CD14-positive monocyte (primary cell): ENCODE data around the gene TEAD1. TPM values are rescaled to one million over a fixed set of nuclear protein-coding genes. Genes with fewer than 3 reads are reported as not detected.

Source experiments
- DNase-seq, 3 donors: peaks; one replicate each; pipeline ENCODE4 v3.0.0-alpha.2; 2011 to 2022
- H2AFZ ChIP-seq: 2 replicates; pipeline ENCODE4 v1.6.0; 2012; ENCODE audit warnings: mild to moderate bottlenecking, low read depth, low read length, inconsistent platforms; ENCODE audit not compliant: insufficient read depth, poor library complexity, severe bottlenecking
- H3K27ac ChIP-seq, 2 donors: 1 replicate in 1 of 2; 2 replicates in 1 of 2; pipeline ENCODE4 v1.5.1; 2012 to 2013; ENCODE audit warnings: low read length in 2 of 2, control low read depth in 1 of 2, inconsistent platforms in 1 of 2, low read depth in 1 of 2, mild to moderate bottlenecking in 1 of 2
- H3K27me3 ChIP-seq, 2 donors: one replicate each; pipeline versions ENCODE4 v1.6.0 to v1.6.1; 2011 to 2013; ENCODE audit warnings: low read length in 2 of 2; ENCODE audit not compliant: control insufficient read depth in 2 of 2, insufficient read depth in 2 of 2
- H3K36me3 ChIP-seq, 2 donors: replicated peaks in 1 of 2; 1 replicate in 1 of 2; 2 replicates in 1 of 2; pipeline versions ENCODE4 v1.5.1 to v1.6.1; 2012 to 2013; ENCODE audit warnings: low read length in 2 of 2, control low read depth in 1 of 2, inconsistent platforms in 1 of 2, mild to moderate bottlenecking in 1 of 2; ENCODE audit not compliant: insufficient read depth in 2 of 2, control insufficient read depth in 1 of 2
- H3K4me1 ChIP-seq, 2 donors: 1 replicate in 1 of 2; 2 replicates in 1 of 2; pipeline versions ENCODE4 v1.5.1 to v1.6.1; 2012 to 2013; ENCODE audit warnings: low read length in 2 of 2, control low read depth in 1 of 2, inconsistent platforms in 1 of 2, mild to moderate bottlenecking in 1 of 2, moderate library complexity in 1 of 2; ENCODE audit not compliant: insufficient read depth in 2 of 2, control insufficient read depth in 1 of 2
- H3K4me2 ChIP-seq: replicated peaks from 2 replicates; pipeline ENCODE3; 2012; ENCODE audit warnings: low read length, moderate library complexity, mild to moderate bottlenecking; ENCODE audit not compliant: poor library complexity, severe bottlenecking; ENCODE audit errors: extremely low read depth
- H3K4me3 ChIP-seq, 3 experiments: fragments of 200-600 bp in 1 of 3; sonication (generic) in 1 of 3; replicated peaks in 1 of 3; 1 replicate in 2 of 3; 2 replicates in 1 of 3; pipeline ENCODE4 v1.5.1; 2011 to 2013; ENCODE audit warnings: low read length in 3 of 3, mild to moderate bottlenecking in 3 of 3, control low read depth in 2 of 3, low read depth in 2 of 3, inconsistent platforms in 1 of 3, moderate library complexity in 1 of 3
- H3K79me2 ChIP-seq: 2 replicates; pipeline ENCODE4 v1.6.0; 2012; ENCODE audit warnings: mild to moderate bottlenecking, control low read depth, inconsistent platforms, low read length, moderate library complexity; ENCODE audit not compliant: insufficient read depth
- H3K9ac ChIP-seq: 2 replicates; pipeline ENCODE4 v1.6.0; 2017; ENCODE audit warnings: low read length, mild to moderate bottlenecking; ENCODE audit not compliant: insufficient read depth, poor library complexity, severe bottlenecking
- H3K9me3 ChIP-seq, 2 donors: replicated peaks in 1 of 2; 1 replicate in 1 of 2; 2 replicates in 1 of 2; pipeline versions ENCODE4 v1.5.1 to v1.6.1; 2012 to 2013; ENCODE audit warnings: low read length in 2 of 2, control low read depth in 1 of 2; ENCODE audit not compliant: control insufficient read depth in 1 of 2, insufficient read depth in 1 of 2
- H4K20me1 ChIP-seq: 2 replicates; pipeline ENCODE4 v1.6.0; 2012; ENCODE audit warnings: mild to moderate bottlenecking, low read length, control low read depth, moderate library complexity; ENCODE audit not compliant: insufficient read depth
- H3K27ac Mint-ChIP-seq, 7 donors: one replicate each; pipeline ENCODE4 v1.8.0; 2020; ENCODE audit warnings: mild to moderate bottlenecking in 7 of 7, mixed read lengths in 7 of 7, moderate library complexity in 6 of 7, inconsistent platforms in 2 of 7
- H3K27me3 Mint-ChIP-seq, 3 donors: one replicate each; pipeline ENCODE4 v1.8.0; 2021 to 2022; ENCODE audit warnings: low read depth in 3 of 3, mild to moderate bottlenecking in 3 of 3, mixed read lengths in 3 of 3, moderate library complexity in 3 of 3, inconsistent platforms in 1 of 3
- H3K36me3 Mint-ChIP-seq, 2 donors: one replicate each; pipeline ENCODE4 v1.8.0; 2020; ENCODE audit warnings: mixed read lengths in 2 of 2, inconsistent platforms in 1 of 2, mild to moderate bottlenecking in 1 of 2
- H3K4me1 Mint-ChIP-seq: one replicate; pipeline ENCODE4 v1.8.0; 2020; ENCODE audit warnings: mild to moderate bottlenecking, mixed read lengths
- H3K4me3 Mint-ChIP-seq, 2 donors: one replicate each; pipeline ENCODE4 v1.8.0; 2020; ENCODE audit warnings: mild to moderate bottlenecking in 2 of 2, mixed read lengths in 2 of 2, moderate library complexity in 1 of 2
- H3K9me3 Mint-ChIP-seq, 7 donors: one replicate each; pipeline ENCODE4 v1.8.0; 2020 to 2022; ENCODE audit warnings: mixed read lengths in 7 of 7, mild to moderate bottlenecking in 6 of 7, moderate library complexity in 6 of 7, inconsistent platforms in 2 of 7
- WGBS: methylation state at CpG from one replicate; pipeline ENCODE4 v1.1.5; 2013; ENCODE audit warnings: missing lambda C conversion rate; ENCODE audit not compliant: insufficient coverage; 5-methylcytosine and 5-hydroxymethylcytosine counted together
- intact Hi-C, 2 donors: fragments of 100-400 bp; cut with micrococcal nuclease; formaldehyde crosslinking; loops; one replicate each; pipeline versions ENCODE4 v1.15.0 to v1.15.1; 2023
- polyA plus RNA-seq, 3 donors: library from polyadenylated mRNA; depleted of rRNA in 1 of 3; unstranded in 2 of 3; stranded (reverse) in 1 of 3; fragments of 300-500 nt in 2 of 3; fragments of >200 nt in 1 of 3; fragmentation: Illumina TruSeq in 2 of 3; gene quantifications; 1 replicate in 2 of 3; 2 replicates in 1 of 3; pipeline ENCODE4 v1.2.3, GENCODE V29; 2012 to 2021
- TF ChIP-seq, protein P1 (sequence below): fragments of 200-600 bp; IDR thresholded peaks from one replicate; pipeline ENCODE4 v1.8.0; 2022; ENCODE audit warnings: antibody characterized with exemption, mild to moderate bottlenecking

TEAD1 gene
- polyA plus RNA-seq, 3 donors = not detected

GRCh38 chr11:12667646-12668045, 6.6 kb upstream of the TEAD1 start:
- Mint-ChIP-seq H3K4me1 (no peaks in the 10 kb centered on the region), H3K4me3 (no peak overlapping the region), H3K36me3 (no peaks in the 10 kb centered on the region), H3K27me3 (peaks cover 13 to 39% (median 23%) of the 10 kb centered on the region in 3 donors), H3K27ac (no peak overlapping the region), H3K9me3 (peaks cover 2 to 11% (median 5%) of the 10 kb centered on the region in 7 donors)
- H3K27ac ChIP-seq = no peak overlapping the region
- no peaks in the 10 kb centered on the region for H4K20me1 ChIP-seq
- no peak overlapping the region for H2AFZ ChIP-seq
- DNase-seq = no peak
- H3K4me1 ChIP-seq = no peaks in the 10 kb centered on the region
- intact Hi-C loops = no loop called here
- TF ChIP-seq, protein P1, sequence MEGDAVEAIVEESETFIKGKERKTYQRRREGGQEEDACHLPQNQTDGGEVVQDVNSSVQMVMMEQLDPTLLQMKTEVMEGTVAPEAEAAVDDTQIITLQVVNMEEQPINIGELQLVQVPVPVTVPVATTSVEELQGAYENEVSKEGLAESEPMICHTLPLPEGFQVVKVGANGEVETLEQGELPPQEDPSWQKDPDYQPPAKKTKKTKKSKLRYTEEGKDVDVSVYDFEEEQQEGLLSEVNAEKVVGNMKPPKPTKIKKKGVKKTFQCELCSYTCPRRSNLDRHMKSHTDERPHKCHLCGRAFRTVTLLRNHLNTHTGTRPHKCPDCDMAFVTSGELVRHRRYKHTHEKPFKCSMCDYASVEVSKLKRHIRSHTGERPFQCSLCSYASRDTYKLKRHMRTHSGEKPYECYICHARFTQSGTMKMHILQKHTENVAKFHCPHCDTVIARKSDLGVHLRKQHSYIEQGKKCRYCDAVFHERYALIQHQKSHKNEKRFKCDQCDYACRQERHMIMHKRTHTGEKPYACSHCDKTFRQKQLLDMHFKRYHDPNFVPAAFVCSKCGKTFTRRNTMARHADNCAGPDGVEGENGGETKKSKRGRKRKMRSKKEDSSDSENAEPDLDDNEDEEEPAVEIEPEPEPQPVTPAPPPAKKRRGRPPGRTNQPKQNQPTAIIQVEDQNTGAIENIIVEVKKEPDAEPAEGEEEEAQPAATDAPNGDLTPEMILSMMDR = no peak
- no CpG with 5 or more reads among the region's 1 CpG for WGBS
- no peaks in the 10 kb centered on the region for H3K79me2 ChIP-seq
- H3K4me3 ChIP-seq = no peak overlapping the region
- no peaks in the 10 kb centered on the region for H3K9me3 ChIP-seq
- H3K9ac ChIP-seq = no peak overlapping the region
- H3K4me2 ChIP-seq = no peak overlapping the region
- peaks cover 11 to 19% of the 10 kb centered on the region in 2 donors for H3K27me3 ChIP-seq
- H3K36me3 ChIP-seq = no peaks in the 10 kb centered on the region

DNA sequence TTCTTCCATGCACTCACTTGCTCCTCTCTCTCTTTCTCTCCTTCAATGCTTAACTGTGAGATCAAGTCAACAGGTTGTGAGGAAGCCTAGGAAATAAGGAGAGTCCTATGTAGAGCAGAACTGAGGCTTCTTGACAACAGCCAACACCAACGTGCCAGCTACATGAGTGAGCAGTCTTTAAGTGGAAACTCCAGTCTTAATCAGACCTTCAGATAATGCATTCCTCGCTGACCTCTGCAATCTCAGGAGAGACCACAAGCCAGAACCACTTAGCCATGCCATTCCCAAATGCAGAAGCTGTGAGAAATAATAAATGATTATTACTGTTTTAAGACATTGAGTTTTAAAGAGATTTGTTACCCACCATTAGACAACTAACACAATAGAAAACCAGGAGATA, 6.1 kb upstream of the TEAD1 start:
- WGBS = 67% methylated on average over 1 of the region's 2 CpGs
- Histone ChIP-seq H3K9me3 (peaks cover 0 to under 1% of the 10 kb centered on the region in 2 donors), H3K9ac (no peak overlapping the region), H2AFZ (no peak overlapping the region), H3K4me1 (peaks cover 0 to under 1% of the 10 kb centered on the region in 2 donors), H3K4me2 (no peak overlapping the region), H4K20me1 (no peaks in the 10 kb centered on the region), H3K36me3 (no peaks in the 10 kb centered on the region), H3K4me3 (no peak overlapping the region), H3K27ac (no peak overlapping the region), H3K27me3 (peaks cover 15 to 25% of the 10 kb centered on the region in 2 donors), H3K79me2 (no peaks in the 10 kb centered on the region)
- no peak for DNase-seq
- H3K27me3 Mint-ChIP-seq = peaks cover 18 to 44% (median 24%) of the 10 kb centered on the region in 3 donors
- H3K27ac Mint-ChIP-seq = no peak overlapping the region
- no peaks in the 10 kb centered on the region for H3K4me1 Mint-ChIP-seq
- intact Hi-C loops = no loop called here
- H3K4me3 Mint-ChIP-seq = no peak overlapping the region
- H3K9me3 Mint-ChIP-seq = peaks cover 2 to 16% (median 6%) of the 10 kb centered on the region in 7 donors
- no peaks in the 10 kb centered on the region for H3K36me3 Mint-ChIP-seq
- TF ChIP-seq, protein P1 = no peak
